NOMO-1 treated with dmso at 0.1 percent for 144 hours (cell line): ENCODE data around the gene MET.
A peak's percentile ranks its signal among the peaks of the same experiment; 100 is the strongest.
"Not testable (repeated sequence)": the region's sequence is repeated elsewhere in the genome, so short reads cannot be mapped to it uniquely, and the experiment has no call there.

Source experiments
- DNase-seq: peaks from one replicate; lab custom pipeline; 2025; ENCODE audit not compliant: unreplicated experiment; lab: John Stamatoyannopoulos, UW

The MET gene

DNA sequence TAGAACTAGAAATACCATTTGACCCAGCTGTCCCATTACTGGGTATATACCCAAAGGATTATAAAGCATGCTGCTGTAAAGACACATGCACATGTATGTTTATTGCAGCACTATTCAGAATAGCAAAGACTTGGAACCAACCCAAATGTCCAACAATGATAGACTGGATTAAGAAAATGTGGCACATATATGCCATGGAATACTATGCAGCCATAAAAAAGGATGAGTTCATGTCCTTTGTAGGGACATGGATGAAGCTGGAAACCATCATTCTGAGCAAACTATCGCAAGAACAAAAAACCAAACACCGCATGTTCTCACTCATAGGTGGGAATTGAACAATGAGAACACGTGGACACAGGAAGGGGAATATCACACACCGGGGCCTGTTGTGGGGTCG, 74.4 kb downstream of the MET start:
- not testable (repeated sequence) for DNase-seq

DNA sequence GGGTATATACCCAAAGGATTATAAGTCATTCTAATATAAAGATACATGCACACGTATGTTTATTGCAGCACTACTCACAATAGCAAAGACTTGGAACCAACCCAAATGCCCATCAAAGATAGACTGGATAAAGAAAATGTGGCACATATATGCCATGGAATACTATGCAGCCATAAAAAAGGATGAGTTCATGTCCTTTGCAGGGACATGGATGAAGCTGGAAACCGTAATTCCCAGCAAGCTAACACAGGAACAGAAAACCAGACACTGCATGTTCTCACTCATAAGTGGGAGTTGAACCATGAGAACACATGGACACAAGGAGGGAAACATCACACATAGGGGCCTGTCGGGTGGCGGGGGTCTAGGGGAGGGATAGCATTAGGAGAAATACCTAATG, 79.1 kb downstream of the MET start:
- not testable (repeated sequence) for DNase-seq

DNA sequence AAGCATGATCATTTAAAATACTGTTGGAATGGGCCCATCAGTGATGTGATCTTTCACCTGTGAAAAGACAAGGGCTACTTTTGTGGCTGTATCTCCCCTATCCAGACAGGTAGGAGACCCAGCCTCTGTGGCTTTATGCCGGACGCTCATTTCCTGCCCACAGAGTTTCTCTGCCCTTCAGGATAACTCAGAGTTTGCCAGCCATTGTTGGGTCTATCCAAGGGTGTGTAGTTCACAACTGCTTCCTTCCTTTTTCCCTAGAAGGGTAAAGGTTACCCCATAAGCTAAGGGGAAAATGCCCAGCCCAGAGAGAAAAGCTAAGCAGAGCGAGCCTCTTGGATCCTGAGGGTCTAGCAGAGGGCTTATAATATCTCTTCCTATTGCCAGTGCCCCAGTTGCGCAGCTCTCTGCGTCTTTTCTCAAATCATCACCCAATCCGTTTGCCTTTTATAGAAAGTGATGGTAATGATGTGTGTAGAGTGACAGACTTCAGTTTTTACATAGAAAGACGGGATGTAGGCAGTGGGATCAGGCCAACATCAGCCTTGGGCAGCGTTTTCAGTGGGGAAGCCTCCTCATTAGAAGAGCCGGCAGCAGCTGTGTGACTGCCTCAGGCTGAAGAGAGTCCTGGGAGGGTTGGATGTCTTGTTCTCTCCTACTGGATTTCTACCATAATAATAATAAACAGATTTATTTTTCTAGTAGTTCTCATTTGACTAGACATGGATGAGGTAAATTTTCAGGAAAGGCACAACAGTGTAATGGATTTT, 80.5 kb downstream of the MET start:
- DNase-seq: no peak

DNA sequence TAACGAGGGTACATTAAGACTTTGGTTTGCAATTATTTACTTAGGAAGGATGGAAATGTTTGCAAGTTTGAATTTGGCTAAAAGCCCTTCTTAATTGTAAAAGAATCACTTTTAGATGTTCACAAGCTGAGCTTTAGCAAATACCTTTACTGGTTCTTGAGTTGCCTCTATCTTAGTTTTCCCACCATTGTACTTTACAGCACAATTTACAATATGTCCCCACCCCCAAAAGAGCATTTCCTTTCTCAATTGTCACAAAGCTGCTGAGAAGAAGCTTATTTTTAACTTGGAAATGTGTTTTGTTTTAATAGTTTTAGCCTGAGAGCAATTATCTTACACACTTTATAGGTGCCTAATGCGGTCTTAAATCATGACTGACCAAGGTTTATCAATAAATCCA, 81.1 kb downstream of the MET start:
- DNase-seq: no peak

DNA sequence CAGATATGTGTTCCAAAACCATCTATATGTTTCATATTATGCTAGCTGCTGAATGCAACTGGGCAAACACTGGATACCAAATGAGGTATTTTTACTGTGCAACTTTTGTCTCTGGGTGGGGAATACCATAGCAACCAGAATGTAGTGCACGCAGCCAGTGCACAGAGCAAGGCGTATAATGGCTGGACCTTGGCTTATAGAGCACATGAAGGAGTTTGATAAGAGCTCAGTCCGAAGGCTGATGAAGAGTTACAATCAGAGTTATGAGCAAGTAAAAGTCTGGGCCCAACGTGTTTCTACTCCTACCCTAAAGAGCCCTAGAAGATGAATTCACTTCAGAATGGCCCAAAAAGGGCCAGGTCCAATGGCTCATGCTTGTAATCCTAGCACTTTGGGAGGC, 82.2 kb downstream of the MET start:
- DNase-seq: no peak

DNA sequence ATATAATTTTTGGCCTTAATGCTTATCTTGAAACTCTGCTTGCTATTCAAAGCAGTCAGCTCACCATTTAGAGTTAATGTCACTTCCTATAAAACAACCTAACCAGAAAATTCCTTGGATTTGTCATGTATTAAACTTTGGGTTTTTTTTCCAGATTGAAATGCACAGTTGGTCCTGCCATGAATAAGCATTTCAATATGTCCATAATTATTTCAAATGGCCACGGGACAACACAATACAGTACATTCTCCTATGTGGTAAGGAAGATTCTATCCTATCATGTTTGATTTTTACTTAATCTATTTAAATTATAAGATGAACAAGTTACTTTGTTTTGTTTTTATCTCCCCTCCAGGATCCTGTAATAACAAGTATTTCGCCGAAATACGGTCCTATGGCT, 85.3 kb downstream of the MET start:
- DNase-seq: no peak

DNA sequence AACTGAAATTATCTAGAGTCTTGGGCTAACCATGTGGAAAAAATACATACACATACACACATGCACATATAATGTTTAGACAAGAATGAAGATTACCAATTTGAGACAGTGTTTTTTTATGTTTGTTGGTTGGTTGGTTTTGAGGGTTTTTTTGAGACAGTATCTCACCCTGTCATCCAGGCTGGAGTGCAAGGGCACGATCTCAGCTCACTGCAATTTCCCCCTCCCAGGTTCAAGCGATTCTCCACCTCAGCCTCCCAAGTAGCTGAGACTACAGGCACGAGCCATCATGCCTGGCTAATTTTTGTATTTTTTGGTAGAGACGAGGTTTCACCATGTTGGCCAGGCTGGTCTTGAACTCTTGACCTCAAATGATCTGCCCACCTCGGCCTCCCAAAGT, 87.6 kb downstream of the MET start:
- DNase-seq: not testable (repeated sequence)

DNA sequence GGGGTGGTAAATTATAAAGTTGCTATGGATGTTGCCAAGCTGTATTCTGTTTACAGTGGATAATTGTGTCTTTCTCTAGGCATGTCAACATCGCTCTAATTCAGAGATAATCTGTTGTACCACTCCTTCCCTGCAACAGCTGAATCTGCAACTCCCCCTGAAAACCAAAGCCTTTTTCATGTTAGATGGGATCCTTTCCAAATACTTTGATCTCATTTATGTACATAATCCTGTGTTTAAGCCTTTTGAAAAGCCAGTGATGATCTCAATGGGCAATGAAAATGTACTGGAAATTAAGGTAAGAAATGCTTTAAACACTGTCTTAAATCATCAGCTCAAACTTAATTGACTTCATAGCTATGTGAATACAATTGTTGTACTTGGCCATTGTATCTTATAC, 91.0 kb downstream of the MET start:
- DNase-seq: no peak

DNA sequence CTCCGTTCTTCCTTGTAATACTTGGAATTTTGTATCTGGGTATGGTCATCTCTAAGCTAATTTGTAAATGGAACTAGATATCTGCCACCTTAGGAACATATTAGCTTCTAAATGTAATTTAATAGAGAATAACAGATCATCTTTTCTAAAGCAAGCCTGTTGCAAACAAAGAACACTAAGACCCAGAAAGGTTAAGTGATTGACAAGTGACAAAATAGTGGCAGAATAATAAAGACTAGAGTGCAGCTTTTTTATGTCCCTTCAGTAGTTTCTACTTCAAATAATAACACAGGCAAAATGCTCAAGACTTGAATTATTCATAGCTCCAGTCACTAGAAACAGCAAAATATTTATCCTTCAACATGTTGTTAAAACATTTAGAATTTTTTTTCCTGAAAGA, 91.7 kb downstream of the MET start:
- no peak for DNase-seq

DNA sequence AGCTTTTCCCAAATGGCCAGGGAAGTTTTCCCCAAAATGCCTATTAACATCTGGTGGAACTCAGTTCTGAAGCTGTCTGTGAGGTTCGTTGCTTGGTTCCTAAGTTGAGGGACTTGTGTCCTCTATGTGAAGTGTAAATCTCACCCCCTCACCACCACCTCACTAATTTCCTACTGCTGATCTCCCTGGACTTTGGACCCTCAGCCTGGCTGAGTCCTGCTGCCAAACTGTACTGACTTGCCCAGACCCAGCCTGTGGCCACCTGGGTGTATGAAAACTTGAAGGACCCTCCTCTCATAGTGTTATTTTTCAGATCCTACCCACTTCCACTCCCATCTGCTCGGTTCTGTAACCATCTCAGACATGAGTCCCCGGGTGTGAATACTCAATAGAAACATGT, 94.9 kb downstream of the MET start:
- no peak for DNase-seq

DNA sequence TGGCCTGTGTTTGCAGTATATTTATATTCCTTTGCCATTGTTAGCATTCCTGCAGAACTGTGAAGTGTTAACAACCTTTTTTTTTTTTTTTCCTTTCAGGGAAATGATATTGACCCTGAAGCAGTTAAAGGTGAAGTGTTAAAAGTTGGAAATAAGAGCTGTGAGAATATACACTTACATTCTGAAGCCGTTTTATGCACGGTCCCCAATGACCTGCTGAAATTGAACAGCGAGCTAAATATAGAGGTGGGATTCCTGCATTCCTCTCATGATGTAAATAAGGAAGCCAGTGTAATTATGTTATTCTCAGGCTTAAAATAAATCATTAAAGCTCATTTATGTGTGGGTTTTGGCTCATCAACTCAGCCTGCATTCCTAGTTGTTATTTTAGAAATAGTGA, 97.5 kb downstream of the MET start:
- DNase-seq: no peak

DNA sequence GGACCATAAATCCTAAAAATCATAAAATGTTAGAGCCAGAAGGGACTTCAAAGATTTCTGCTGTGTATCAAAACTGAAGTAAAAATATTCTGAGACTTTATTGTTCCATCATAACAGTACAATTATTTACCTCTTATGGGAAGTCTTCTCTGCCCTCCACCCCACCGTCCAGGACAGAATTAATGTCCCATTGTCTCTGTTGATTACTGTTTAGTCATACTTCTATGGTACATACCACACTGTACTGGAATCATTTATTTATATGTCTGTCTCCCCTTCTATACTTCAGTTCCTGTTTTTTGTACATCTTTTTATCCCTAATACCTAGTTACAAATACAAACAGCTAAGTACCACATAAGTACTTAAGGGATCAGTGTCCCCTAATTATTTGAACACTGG, 98.9 kb downstream of the MET start:
- no peak for DNase-seq

DNA sequence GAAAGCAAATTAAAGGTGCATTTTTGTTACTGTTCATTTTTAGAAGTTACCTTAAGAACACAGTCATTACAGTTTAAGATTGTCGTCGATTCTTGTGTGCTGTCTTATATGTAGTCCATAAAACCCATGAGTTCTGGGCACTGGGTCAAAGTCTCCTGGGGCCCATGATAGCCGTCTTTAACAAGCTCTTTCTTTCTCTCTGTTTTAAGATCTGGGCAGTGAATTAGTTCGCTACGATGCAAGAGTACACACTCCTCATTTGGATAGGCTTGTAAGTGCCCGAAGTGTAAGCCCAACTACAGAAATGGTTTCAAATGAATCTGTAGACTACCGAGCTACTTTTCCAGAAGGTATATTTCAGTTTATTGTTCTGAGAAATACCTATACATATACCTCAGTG, 99.6 kb downstream of the MET start:
- no peak for DNase-seq

DNA sequence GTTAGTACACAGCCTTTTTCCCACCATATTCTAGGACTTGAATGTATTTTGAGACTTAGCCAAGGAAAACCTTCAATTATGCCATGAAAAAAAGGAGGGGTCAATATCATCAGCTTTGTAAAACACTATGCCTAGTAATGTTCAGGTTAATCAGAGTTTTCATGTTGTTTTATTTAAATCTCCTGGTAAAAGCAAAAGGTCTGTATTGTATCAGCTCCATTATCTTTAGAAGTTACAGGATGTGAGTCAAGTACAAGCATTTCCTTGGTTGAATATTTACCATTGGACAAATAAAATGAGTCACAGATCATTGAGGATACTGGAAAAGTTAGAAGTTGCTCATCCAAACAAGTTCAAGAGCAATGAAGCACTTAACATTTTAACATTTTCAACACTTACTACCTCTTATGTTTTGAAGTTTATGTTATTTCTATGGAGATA, 100.4 kb downstream of the MET start:
- DNase-seq: no peak

DNA sequence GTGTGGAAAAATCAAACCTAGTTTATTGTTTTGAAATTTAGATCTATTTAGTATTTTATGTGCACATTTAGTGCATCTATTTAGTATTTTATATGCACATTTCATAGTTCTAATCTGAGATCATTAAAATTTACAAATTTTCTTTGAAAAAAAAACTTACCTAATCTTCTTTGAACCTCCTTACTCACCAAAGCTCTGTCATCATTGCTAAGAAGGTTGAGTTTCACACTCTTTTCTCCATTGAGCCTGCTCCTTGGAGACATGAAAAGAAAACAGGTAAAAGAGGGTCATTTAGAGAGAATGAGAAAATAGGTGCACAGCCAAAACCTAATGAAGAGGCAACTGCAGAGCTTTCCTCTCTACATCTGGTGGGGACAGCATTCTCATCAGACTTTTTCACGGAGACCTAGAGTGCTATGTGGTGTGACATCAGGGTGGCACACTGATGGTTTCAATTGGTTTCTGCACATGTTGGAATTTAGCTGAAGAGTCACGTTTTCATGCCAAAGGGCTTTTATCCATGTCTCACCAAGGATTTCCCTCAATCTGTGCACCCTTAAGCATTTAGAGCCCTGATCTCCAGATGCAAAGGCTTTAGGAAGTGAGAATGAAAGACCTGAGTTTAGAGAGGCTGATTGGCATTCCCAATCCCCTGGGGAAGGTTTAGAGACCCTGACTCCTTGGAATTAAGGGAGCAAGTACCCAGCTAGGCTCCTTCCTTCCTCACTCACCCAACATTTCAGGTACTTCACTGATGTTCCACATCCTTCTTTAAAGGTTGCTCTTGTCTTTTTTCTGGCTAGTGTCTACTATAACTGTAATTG, 101.1 kb downstream of the MET start:
- no peak for DNase-seq

DNA sequence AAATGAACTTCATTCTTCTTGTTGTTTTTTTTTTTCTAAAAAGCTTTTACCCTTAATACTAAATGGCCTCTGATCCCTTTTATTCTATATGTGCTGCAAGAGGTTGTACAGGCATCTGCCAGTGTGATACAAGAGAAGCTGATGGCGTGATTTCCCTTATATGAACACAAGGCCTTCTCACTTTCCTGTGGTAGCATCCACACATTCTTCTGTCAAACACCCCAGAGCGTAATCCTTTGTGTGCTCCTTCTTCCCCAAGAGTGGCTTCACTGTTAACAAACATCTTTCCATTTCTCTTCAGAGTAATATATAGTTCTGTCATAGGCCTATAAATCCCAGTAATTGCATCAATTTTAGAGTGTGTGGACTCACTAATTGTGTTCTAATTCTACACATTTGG, 104.0 kb downstream of the MET start:
- no peak for DNase-seq

DNA sequence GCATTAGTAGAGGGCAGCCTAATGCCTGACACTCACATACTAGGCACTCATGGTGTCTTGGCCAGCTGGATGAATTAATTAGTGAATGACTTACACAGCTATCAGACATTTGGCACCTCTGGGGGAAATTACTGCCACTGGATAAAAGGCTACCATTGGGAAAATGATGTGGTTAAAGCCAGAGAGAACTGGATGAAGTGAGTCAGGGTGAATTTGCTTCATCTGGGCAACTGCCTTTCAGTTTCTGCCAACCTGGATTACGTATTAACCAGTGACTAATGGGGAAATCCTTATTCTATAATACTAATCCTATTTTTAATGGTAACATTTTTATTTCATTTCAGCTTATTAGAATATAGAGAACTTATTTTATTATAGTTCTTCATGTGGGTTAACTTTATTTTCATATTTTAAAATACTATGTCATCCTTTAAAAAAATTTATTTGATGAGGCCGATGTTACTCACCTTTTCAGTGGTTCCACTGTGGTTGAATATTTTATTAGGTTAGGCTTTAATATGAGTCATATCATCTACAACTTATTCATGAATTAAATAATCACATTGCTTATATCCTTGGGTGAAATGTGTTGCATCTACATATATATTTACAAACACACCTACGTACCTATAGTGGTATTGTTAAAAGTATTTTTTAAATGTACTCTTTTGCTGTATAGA, 104.8 kb downstream of the MET start:
- no peak for DNase-seq

DNA sequence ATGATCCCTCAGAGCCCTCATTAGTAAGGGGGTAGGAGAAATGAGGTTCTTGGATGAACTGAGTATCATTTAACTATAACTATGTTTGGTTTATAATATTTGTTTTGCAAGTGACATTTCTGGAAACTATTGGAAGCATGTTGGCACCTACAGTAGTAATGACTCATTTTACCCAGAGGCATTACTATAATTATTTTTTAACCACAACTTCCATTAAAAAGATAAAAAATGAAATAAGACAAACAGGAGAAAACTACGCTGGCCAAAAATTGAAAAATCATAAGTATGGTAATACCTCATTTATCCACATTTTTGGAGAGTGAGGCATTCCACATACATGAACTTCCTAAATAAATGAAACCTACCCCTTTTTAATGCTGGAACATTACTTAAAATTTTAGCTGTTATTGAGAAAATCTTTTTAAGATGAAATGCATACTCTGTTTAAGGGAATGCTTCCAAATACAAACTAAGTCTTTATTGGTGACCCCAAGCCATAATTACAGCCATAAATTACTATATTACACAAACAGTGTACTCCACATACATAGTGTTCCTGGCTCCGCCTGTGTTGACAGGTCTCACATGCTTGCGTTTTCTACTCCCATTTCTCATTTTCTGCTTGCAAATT, 105.8 kb downstream of the MET start:
- DNase-seq: peak; percentile 3

DNA sequence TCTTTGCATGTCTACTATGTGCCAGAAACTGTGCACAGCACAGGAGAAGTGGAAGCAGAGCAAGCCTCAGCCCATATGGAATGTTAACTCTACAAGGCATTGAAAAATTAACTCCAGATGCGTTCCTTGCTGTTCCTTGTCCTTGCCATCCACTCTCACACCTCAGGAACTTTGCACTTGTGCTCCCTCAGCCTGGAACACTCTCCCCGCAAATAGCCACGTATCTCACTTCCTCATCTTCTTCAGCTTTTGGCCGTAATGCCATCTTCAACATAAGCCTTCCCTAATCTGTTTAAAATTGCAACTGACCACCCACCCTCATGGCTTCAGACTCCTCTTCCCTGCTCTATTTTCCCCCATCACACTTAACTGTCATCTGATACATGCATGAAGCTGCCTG, 107.2 kb downstream of the MET start:
- peak; percentile 2 for DNase-seq

DNA sequence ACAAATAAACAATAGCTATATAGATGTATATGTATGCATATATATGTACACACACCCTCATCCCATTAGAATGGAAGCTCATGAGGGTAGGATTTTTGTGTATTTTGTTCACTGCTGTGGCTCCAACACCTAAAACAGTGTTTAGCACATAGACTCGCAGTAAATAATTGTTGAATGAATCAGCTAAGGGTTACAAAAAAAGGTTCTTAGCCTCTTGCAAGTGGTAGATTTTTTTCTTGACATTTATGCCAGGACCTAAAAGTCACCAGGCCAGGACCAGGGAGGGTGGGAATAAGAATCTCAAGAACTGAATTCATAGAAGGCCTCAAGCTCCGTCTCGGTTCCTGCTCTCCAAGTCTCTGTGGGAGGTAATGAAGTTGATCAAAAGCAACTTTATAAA, 107.9 kb downstream of the MET start:
- DNase-seq: no peak

DNA sequence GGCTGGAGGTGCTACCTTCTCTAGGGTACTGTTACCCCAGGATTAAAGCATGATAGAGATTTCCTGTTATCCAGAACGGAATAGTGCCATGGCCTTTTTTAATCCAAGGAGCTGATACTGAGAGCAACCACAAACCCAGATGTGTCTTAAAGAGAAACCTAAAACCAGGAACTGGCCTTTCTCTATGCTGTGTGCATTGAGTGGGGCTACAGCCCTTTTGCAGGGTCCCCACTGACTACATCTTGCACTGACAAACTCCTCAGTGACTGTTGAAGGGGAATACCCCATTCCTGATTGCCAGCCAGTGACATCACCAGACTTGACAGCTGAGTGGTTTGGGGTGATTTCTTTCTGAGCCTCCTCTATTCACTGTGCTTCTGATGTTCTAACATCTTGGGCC, 108.5 kb downstream of the MET start:
- DNase-seq: no peak
